C4-2B (cell line): Measurements from ENCODE around the gene FSIP1.

Experiments
- CTCF ChIP-seq: fragments of 450-650 bp; conservative IDR thresholded peaks from 2 replicates; pipeline ENCODE4 v1.5.1; 2017; ENCODE audit warnings: mild to moderate bottlenecking
- ZFX ChIP-seq: fragments of 450-650 bp; IDR thresholded peaks from 2 replicates; pipeline ENCODE4 v1.6.1; 2017

- no peak for TF ChIP-seq CTCF
- no peak for TF ChIP-seq ZFX
These were observed 190.7 kb downstream of the FSIP1 start for GRCh38 chr15:39591896-39592315.
